K562 (cell line): ENCODE measurements around the gene KLHDC10. TPM values are rescaled to one million over a fixed set of nuclear protein-coding genes. Genes with fewer than 3 reads are reported as not detected.

Experiments used
- NCOA1 ChIP-seq: fragments of 450-650 bp; IDR thresholded peaks from 2 replicates; pipeline ENCODE4 v1.6.1; 2016; ENCODE audit warnings: low read depth
- ZNF436 ChIP-seq: fragments of 250-450, 450-650 bp; sonication (Bioruptor Pico); formaldehyde crosslinking; IDR thresholded peaks from 2 replicates; pipeline ENCODE4 v1.7.0; 2020; ENCODE audit warnings: mild to moderate bottlenecking
- polyA plus RNA-seq, 8 experiments: library from polyadenylated mRNA; depleted of rRNA in 4 of 8; stranded (reverse) in 5 of 8; unstranded in 3 of 8; fragments of >200 nt; fragmentation: Nextera tagmentation in 2 of 8; fragmentation: Illumina TruSeq in 1 of 8; extraction: Ambion mirVana in 2 of 8; extraction: Trizol in 1 of 8; gene quantifications; 2 replicates each; pipeline versions ENCODE4 v1.2.1 to v1.2.3, GENCODE V29; 2011 to 2014; ENCODE audit warnings: inconsistent platforms in 1 of 8, missing spikeins in 1 of 8
- total RNA-seq, 7 experiments: library from RNA; depleted of rRNA in 6 of 7; stranded (reverse); fragments of >200 nt in 6 of 7; fragmentation: Illumina TruSeq in 2 of 7; extraction: Trizol in 2 of 7; gene quantifications; 2 replicates each; pipeline versions ENCODE4 v1.2.1 to v1.2.3, GENCODE V29; 2011 to 2021; ENCODE audit warnings: low replicate concordance in 1 of 7
- TF ChIP-seq, protein P1 (sequence below): IDR thresholded peaks from 3 replicates; pipeline ENCODE4 v1.6.1; 2011; ENCODE audit warnings: borderline replicate concordance, mild to moderate bottlenecking; ENCODE audit not compliant: insufficient read length, insufficient read depth
- TF ChIP-seq, protein P2 (sequence below): fragments of 450-650 bp; IDR thresholded peaks from 2 replicates; pipeline ENCODE4 v1.6.1; 2016; ENCODE audit warnings: low read depth
- TF ChIP-seq, protein P3 (sequence below), 3 experiments: fragments of 200-800 bp in 1 of 3; sonication (Bioruptor generic) in 1 of 3; sonication (generic) in 1 of 3; formaldehyde crosslinking in 1 of 3; IDR thresholded peaks; 2 replicates each; pipeline versions ENCODE4 v1.6.1 to v1.8.0; 2016 to 2022; ENCODE audit warnings: mild to moderate bottlenecking in 2 of 3, missing compliant biosample characterization in 2 of 3, missing genetic modification characterization in 2 of 3, missing genetic modification reagents in 1 of 3
- TF ChIP-seq, protein P4 (sequence below): fragments of 250-450 bp; sonication (Bioruptor Pico); IDR thresholded peaks from 2 replicates; pipeline ENCODE4 v1.8.0; 2021; ENCODE audit warnings: moderate library complexity, mild to moderate bottlenecking, inconsistent platforms
- TF ChIP-seq, protein P5 (sequence below): fragments of 450-650 bp; IDR thresholded peaks from 2 replicates; pipeline ENCODE4 v1.6.1; 2016; ENCODE audit warnings: low read depth, mild to moderate bottlenecking, moderate library complexity

The KLHDC10 gene
- total and polyA plus RNA-seq, 9 of the 15 experiments (the other 6 are each of a cell fraction or from before 2014, with no cell fraction given), result 9.8 to 80.5 (median 31.4) TPM

DNA sequence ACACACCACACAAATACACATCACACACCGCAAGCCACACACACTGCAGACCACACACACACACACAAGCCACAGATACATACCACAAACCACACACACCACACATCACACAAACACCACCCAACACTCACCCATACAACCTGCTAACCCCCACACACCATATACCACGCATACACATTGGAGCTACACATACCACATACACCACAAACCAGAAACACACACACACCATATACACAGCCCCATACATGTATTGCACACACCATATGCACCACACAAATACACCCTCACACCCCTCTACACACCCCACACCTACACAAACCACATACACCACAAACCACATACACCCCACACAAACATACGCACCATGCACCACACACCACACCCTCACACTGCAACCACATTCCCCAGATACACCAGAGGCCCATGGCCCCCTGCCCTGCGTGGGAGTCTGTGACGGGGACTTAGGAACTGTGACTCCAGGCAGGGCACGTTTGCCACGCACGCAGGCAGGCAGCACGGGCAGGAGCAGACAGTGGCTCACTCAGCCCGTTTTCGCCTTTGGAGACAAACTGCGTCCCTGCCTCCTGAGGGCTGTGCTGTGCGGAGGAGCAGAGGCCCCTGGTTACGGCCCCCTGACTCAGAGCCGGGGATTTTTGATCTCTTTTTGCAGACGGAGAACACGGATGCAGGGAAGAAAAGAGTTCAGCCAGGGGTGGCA, 82.3 kb downstream of the KLHDC10 start (continued):
- TF ChIP-seq, protein P1, sequence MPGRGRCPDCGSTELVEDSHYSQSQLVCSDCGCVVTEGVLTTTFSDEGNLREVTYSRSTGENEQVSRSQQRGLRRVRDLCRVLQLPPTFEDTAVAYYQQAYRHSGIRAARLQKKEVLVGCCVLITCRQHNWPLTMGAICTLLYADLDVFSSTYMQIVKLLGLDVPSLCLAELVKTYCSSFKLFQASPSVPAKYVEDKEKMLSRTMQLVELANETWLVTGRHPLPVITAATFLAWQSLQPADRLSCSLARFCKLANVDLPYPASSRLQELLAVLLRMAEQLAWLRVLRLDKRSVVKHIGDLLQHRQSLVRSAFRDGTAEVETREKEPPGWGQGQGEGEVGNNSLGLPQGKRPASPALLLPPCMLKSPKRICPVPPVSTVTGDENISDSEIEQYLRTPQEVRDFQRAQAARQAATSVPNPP, result no peak
- TF ChIP-seq, protein P2, sequence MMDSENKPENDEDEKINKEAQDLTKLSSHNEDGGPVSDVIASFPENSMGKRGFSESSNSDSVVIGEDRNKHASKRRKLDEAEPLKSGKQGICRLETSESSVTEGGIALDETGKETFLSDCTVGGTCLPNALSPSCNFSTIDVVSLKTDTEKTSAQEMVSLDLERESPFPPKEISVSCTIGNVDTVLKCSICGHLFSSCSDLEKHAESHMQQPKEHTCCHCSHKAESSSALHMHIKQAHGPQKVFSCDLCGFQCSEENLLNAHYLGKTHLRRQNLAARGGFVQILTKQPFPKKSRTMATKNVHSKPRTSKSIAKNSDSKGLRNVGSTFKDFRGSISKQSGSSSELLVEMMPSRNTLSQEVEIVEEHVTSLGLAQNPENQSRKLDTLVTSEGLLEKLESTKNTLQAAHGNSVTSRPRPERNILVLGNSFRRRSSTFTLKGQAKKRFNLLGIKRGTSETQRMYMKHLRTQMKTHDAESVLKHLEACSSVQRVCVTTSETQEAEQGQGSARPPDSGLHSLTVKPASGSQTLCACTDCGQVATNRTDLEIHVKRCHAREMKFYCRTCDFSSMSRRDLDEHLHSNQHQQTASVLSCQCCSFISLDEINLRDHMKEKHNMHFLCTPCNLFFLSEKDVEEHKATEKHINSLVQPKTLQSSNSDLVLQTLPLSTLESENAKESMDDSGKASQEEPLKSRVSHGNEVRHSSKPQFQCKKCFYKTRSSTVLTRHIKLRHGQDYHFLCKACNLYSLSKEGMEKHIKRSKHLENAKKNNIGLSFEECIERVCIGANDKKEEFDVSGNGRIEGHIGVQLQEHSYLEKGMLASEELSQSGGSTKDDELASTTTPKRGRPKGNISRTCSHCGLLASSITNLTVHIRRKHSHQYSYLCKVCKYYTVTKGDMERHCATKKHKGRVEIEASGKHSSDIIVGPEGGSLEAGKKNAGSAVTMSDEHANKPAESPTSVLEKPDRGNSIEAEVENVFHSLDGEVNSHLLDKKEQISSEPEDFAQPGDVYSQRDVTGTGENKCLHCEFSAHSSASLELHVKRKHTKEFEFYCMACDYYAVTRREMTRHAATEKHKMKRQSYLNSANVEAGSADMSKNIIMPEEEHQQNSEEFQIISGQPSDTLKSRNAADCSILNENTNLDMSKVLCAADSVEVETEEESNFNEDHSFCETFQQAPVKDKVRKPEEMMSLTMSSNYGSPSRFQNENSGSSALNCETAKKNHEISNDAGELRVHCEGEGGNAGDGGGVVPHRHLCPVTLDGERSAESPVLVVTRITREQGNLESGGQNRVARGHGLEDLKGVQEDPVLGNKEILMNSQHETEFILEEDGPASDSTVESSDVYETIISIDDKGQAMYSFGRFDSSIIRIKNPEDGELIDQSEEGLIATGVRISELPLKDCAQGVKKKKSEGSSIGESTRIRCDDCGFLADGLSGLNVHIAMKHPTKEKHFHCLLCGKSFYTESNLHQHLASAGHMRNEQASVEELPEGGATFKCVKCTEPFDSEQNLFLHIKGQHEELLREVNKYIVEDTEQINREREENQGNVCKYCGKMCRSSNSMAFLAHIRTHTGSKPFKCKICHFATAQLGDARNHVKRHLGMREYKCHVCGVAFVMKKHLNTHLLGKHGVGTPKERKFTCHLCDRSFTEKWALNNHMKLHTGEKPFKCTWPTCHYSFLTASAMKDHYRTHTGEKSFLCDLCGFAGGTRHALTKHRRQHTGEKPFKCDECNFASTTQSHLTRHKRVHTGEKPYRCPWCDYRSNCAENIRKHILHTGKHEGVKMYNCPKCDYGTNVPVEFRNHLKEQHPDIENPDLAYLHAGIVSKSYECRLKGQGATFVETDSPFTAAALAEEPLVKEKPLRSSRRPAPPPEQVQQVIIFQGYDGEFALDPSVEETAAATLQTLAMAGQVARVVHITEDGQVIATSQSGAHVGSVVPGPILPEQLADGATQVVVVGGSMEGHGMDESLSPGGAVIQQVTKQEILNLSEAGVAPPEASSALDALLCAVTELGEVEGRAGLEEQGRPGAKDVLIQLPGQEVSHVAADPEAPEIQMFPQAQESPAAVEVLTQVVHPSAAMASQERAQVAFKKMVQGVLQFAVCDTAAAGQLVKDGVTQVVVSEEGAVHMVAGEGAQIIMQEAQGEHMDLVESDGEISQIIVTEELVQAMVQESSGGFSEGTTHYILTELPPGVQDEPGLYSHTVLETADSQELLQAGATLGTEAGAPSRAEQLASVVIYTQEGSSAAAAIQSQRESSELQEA, result 0 out of 2 replicates have a peak, but pooled peaks have one; percentile 17
- TF ChIP-seq, protein P3, sequence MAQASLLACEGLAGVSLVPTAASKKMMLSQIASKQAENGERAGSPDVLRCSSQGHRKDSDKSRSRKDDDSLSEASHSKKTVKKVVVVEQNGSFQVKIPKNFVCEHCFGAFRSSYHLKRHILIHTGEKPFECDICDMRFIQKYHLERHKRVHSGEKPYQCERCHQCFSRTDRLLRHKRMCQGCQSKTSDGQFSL (CRISPR knock-in tag; IDR thresholded peaks at IDR 0.05), result peak; percentile 52; the same call in 1 of the 2 replicates
- TF ChIP-seq, protein P3 (tag; IDR thresholded peaks at IDR 0.05), result no peak
- 0 out of 2 replicates have a peak, but pooled peaks have one; percentile 11 for TF ChIP-seq NCOA1
- TF ChIP-seq ZNF436 (CRISPR knock-in tag), result no peak
- TF ChIP-seq, protein P4, sequence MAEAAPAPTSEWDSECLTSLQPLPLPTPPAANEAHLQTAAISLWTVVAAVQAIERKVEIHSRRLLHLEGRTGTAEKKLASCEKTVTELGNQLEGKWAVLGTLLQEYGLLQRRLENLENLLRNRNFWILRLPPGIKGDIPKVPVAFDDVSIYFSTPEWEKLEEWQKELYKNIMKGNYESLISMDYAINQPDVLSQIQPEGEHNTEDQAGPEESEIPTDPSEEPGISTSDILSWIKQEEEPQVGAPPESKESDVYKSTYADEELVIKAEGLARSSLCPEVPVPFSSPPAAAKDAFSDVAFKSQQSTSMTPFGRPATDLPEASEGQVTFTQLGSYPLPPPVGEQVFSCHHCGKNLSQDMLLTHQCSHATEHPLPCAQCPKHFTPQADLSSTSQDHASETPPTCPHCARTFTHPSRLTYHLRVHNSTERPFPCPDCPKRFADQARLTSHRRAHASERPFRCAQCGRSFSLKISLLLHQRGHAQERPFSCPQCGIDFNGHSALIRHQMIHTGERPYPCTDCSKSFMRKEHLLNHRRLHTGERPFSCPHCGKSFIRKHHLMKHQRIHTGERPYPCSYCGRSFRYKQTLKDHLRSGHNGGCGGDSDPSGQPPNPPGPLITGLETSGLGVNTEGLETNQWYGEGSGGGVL (CRISPR knock-in tag), result no peak
- TF ChIP-seq, protein P5, sequence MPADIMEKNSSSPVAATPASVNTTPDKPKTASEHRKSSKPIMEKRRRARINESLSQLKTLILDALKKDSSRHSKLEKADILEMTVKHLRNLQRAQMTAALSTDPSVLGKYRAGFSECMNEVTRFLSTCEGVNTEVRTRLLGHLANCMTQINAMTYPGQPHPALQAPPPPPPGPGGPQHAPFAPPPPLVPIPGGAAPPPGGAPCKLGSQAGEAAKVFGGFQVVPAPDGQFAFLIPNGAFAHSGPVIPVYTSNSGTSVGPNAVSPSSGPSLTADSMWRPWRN, result no peak
